DMS153 (cell line): ENCODE data around the gene MT1E.

ENCODE experiments used
- DNase-seq: peaks from one replicate; lab custom pipeline; 2025; lab: John Stamatoyannopoulos, UW

MT1E gene

GRCh38 chr16:56626685-56627084 lies 1.1 kb downstream of the MT1E start:
- DNase-seq, result no peak

- DNase-seq, result no peak
Measured at GRCh38 chr16:56628486-56629350, 3.1 kb downstream of the MT1E start.

GRCh38 chr16:56629531-56629930 lies 4.0 kb downstream of the MT1E start:
- DNase-seq, result no peak

GRCh38 chr16:56630134-56630533 lies 4.6 kb downstream of the MT1E start:
- no peak for DNase-seq

- no peak for DNase-seq
Measured at GRCh38 chr16:56631197-56631596, 5.6 kb downstream of the MT1E start.

- DNase-seq, result no peak
Measured at GRCh38 chr16:56631832-56632155, 6.2 kb downstream of the MT1E start.

- DNase-seq, result no peak
Measured at GRCh38 chr16:56632156-56632847, 6.7 kb downstream of the MT1E start, which contains the start of gene MT1M. Gene MT1M (plus strand): TSS chr16:56632659. CDS start chr16:56632732, 73 bp downstream.

- no peak for DNase-seq
Measured at GRCh38 chr16:56632848-56633365, 7.3 kb downstream of the MT1E start.

GRCh38 chr16:56633535-56633934 lies 8.0 kb downstream of the MT1E start:
- DNase-seq, result no peak

GRCh38 chr16:56634715-56635440 lies 9.3 kb downstream of the MT1E start:
- no peak for DNase-seq

- no peak for DNase-seq
Measured at GRCh38 chr16:56635441-56635967, 9.9 kb downstream of the MT1E start.

GRCh38 chr16:56636616-56637413 lies 11.2 kb downstream of the MT1E start:
- DNase-seq, result no peak

- no peak for DNase-seq
Measured at GRCh38 chr16:56637814-56638750, 12.5 kb downstream of the MT1E start, which contains the start of gene MT1A. Gene MT1A (plus strand): TSS chr16:56638666. CDS start chr16:56638739, 73 bp downstream.

GRCh38 chr16:56639045-56639444 lies 13.5 kb downstream of the MT1E start:
- no peak for DNase-seq

GRCh38 chr16:56640076-56640475 lies 14.5 kb downstream of the MT1E start:
- no peak for DNase-seq

- no peak for DNase-seq
Measured at GRCh38 chr16:56641166-56641565, 15.6 kb downstream of the MT1E start.

- peak; percentile 67 for DNase-seq
Measured at GRCh38 chr16:56643080-56643778, 17.6 kb downstream of the MT1E start.

- DNase-seq, result no peak
Measured at GRCh38 chr16:56643833-56644232, 18.3 kb downstream of the MT1E start.

- DNase-seq, result no peak
Measured at GRCh38 chr16:56645311-56645710, 19.7 kb downstream of the MT1E start.
